Immature natural killer cell (primary cell): ENCODE measurements around the gene DRICH1. TPM values are rescaled to one million over a fixed set of nuclear protein-coding genes. Genes with fewer than 3 reads are reported as not detected.
"Not testable (repeated sequence)": the region's sequence is repeated elsewhere in the genome, so short reads cannot be mapped to it uniquely, and the experiment has no call there.

Experiments
- DNase-seq, 3 donors: peaks; one replicate each; pipeline ENCODE4 v3.0.0; 2022; ENCODE audit warnings: mixed read lengths in 1 of 3
- H3K27ac Mint-ChIP-seq, 6 donors: one replicate each; pipeline ENCODE4 v1.8.0; 2020; ENCODE audit warnings: mixed read lengths in 6 of 6, mild to moderate bottlenecking in 5 of 6, inconsistent platforms in 4 of 6, moderate library complexity in 3 of 6
- H3K27me3 Mint-ChIP-seq, 3 donors: one replicate each; pipeline ENCODE4 v1.8.0; 2020 to 2021; ENCODE audit warnings: low read depth in 3 of 3, mild to moderate bottlenecking in 3 of 3, mixed read lengths in 3 of 3, moderate library complexity in 3 of 3, inconsistent platforms in 1 of 3
- H3K36me3 Mint-ChIP-seq, 3 donors: one replicate each; pipeline ENCODE4 v1.8.0; 2020; ENCODE audit warnings: mixed read lengths in 3 of 3, inconsistent platforms in 2 of 3, mild to moderate bottlenecking in 2 of 3
- H3K4me1 Mint-ChIP-seq, 2 donors: one replicate each; pipeline ENCODE4 v1.8.0; 2020; ENCODE audit warnings: inconsistent platforms in 2 of 2, mild to moderate bottlenecking in 2 of 2, mixed read lengths in 2 of 2, moderate library complexity in 1 of 2
- H3K4me3 Mint-ChIP-seq, 5 donors: one replicate each; pipeline ENCODE4 v1.8.0; 2020; ENCODE audit warnings: mild to moderate bottlenecking in 5 of 5, mixed read lengths in 5 of 5, inconsistent platforms in 3 of 5, moderate library complexity in 3 of 5
- H3K9me3 Mint-ChIP-seq, 6 donors: one replicate each; pipeline ENCODE4 v1.8.0; 2020; ENCODE audit warnings: mild to moderate bottlenecking in 6 of 6, mixed read lengths in 6 of 6, inconsistent platforms in 4 of 6, moderate library complexity in 3 of 6
- polyA plus RNA-seq, 3 donors: library from polyadenylated mRNA; unstranded; fragments of 300-500 nt; fragmentation: Illumina TruSeq; gene quantifications; one replicate each; pipeline ENCODE4 v1.2.3, GENCODE V29; 2021

Gene DRICH1
- polyA plus RNA-seq, 3 donors from 2014 or later, result not detected

DNA sequence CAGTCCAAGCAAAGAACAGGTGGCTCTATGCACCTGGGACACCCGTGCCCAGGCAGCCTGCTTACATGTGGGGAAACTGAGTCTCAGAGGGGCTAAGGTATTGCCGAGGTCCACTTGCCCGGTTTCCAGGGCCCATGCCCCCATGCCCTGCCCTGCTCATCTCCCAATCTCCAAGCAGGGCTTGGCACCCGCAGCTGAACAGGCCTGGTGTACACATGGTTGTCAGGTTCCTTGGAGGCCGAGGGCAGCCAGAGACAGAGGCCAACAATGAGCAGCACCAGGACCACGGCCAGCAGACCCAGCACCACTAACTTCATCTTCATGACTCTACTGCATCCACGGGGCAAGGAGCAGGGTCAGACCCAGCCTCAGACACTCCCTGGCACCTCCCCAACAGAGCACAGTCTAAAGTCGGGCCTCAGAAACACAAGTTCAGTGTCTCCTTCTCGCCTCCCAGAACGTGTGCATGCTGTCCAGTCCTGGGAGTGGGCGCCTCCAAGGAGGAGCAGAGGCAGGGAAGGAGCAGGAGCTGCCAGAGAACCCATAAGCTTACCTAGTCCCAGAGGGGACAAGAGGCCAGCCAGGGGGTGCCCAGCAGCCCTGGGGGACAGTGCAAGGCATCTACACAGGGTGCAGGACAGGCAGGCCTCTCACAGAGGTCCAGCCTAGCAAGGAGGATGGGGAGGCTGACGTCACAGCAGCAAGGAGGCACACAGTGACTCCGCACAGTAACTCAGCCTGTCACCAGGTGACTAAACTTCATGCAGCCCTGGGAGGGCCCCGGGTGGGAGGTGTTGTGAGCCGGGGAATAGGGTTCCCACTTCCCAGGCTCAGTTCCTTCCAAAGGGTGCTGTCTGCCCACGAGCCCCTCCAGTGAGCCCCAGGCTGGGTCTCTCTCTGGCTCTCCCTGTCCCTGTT, 38.5 kb upstream of the DRICH1 start:
- H3K9me3 Mint-ChIP-seq, result no peaks in the 10 kb centered on the region
- H3K27ac Mint-ChIP-seq, result no peak overlapping the region
- peaks cover 0 to 7% (median 3%) of the 10 kb centered on the region in 3 donors for H3K36me3 Mint-ChIP-seq
- H3K4me3 Mint-ChIP-seq, result no peak overlapping the region
- DNase-seq, result no peak
- H3K27me3 Mint-ChIP-seq, result peaks cover 0 to 2% (median 2%) of the 10 kb centered on the region in 3 donors
- H3K4me1 Mint-ChIP-seq, result peaks cover 27 to 36% of the 10 kb centered on the region in 2 donors

DNA sequence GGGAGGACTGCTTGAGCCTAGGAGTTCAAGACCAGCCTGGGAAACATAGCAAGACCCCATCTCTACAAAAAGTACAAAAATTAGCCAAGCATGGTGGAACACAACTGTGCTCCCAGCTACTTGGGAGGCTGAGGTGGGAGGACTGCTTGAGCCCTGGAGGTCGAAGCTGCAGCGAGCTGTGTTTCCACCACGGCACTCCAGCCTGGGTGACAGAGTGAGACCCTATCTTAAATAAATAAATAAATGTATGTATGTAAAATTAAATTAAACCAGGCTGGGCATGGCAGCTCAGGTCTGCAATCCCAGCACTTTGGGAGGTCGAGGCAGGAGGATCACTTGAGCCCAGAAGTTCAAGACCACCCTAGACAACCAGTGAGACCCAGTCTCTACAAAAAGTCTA, 28.3 kb upstream of the DRICH1 start:
- peaks cover 4 to 29% (median 27%) of the 10 kb centered on the region in 3 donors for H3K36me3 Mint-ChIP-seq
- not testable (repeated sequence) for H3K4me3 Mint-ChIP-seq, H3K27ac Mint-ChIP-seq

GRCh38 chr22:23657727-23658126, 25.6 kb upstream of the DRICH1 start:
- DNase-seq, result no peak
- Mint-ChIP-seq H3K36me3 (peaks cover 4 to 27% (median 19%) of the 10 kb centered on the region in 3 donors), H3K27me3 (peaks cover 0 to 2% (median 0%) of the 10 kb centered on the region in 3 donors), H3K9me3 (peaks cover 0 to 2% (median 0%) of the 10 kb centered on the region in 6 donors), H3K4me1 (peaks cover 11 to 13% of the 10 kb centered on the region in 2 donors), H3K4me3 (no peak overlapping the region), H3K27ac (no peak overlapping the region)

More for the DNA sequence above, 28.3 kb upstream of the DRICH1 start:
- peaks cover 12 to 22% of the 10 kb centered on the region in 2 donors for H3K4me1 Mint-ChIP-seq
- DNase-seq, H3K9me3 Mint-ChIP-seq, H3K27me3 Mint-ChIP-seq: not testable (repeated sequence)

DNA sequence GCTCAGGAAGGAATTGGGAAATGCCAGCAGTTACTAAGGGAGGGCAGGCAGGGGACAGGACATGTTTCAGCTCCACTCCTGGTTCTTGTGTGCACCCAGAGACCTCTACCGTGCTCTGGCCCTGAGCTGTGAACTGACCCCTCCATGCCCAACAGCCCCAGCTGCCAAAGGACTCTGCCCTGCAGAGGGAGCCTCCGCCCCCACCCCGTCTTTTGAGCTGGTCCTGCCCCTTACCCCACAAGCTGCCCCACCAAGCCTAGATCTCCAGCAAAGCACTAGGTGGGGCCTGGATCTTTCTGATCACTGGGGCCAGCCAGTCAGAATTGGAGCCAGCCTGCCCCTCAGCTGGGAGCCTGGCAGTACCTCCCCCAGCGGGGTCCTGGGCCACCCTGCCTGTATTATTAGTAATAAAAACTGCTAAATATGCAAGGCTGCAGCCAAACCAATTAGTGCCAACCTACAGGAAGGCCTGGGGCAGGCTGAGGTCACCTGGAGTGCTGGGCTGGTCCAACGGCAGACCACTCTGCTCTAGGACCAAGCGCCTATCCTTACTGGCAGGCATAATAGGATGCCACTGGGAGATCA, 23.9 kb upstream of the DRICH1 start:
- peaks cover 0 to 2% (median 0%) of the 10 kb centered on the region in 3 donors for H3K27me3 Mint-ChIP-seq
- H3K4me1 Mint-ChIP-seq, result no peaks in the 10 kb centered on the region
- DNase-seq, result no peak
- H3K4me3 Mint-ChIP-seq, result no peak overlapping the region
- no peaks in the 10 kb centered on the region for H3K9me3 Mint-ChIP-seq
- peak overlapping the region in 2 of 6 donors; percentile 24 to 57 for H3K27ac Mint-ChIP-seq
- H3K36me3 Mint-ChIP-seq, result peaks cover 4 to 15% (median 7%) of the 10 kb centered on the region in 3 donors

DNA sequence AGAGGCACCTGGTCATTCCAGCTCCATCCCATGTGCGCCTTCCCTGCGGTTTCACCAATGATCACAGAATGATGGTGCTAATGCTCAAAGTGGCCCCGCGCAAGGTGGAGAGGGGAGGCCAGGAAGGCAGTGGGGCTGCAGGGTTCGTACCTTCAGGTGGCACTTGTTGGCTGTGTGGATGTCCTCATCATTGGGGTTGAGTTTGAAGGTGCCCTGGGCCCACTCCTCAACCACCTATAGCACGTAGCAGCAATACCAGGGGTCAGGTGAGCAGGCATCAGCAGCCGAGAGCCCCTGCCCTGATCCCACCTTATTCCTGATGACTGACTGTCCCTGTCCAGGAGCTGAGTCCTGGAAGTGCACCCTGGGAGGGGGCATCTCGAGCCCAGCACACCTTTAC, 20.6 kb upstream of the DRICH1 start:
- H3K27me3 Mint-ChIP-seq, result peaks cover 0 to 4% (median 2%) of the 10 kb centered on the region in 3 donors
- no peak overlapping the region for H3K4me3 Mint-ChIP-seq
- no peak overlapping the region for H3K27ac Mint-ChIP-seq

GRCh38 chr22:23652286-23652685, 20.2 kb upstream of the DRICH1 start:
- no peak for DNase-seq
- no peaks in the 10 kb centered on the region for H3K9me3 Mint-ChIP-seq
- H3K27ac Mint-ChIP-seq, result no peak overlapping the region
- H3K27me3 Mint-ChIP-seq, result peaks cover 0 to 4% (median 2%) of the 10 kb centered on the region in 3 donors
- H3K4me3 Mint-ChIP-seq, result no peak overlapping the region
- no peaks in the 10 kb centered on the region for H3K36me3 Mint-ChIP-seq
- H3K4me1 Mint-ChIP-seq, result no peaks in the 10 kb centered on the region

More for the DNA sequence above, 20.6 kb upstream of the DRICH1 start:
- H3K4me1 Mint-ChIP-seq, result no peaks in the 10 kb centered on the region
- no peaks in the 10 kb centered on the region for H3K9me3 Mint-ChIP-seq
- DNase-seq, result no peak
- peaks cover 0 to under 1% (median 0%) of the 10 kb centered on the region in 3 donors for H3K36me3 Mint-ChIP-seq

DNA sequence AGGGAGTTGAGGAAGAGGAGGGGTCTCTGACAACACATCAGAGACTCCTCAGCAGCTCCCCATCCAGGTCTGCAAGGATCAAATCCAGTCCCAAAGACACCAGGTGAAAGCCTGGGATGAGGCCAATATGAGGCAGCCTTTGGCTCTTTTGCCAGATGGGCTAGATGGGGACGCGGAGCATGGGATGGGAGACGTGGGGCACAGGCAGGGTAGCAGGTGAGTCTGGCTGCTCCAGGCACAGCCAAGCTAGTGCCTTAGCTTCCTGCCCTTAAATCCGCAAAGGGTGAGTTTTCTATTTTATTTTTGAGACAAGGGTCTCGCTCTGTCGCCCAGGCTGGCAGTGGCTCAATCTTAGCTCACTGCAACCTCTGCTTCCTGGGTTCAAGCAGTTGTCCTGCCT, 19.6 kb upstream of the DRICH1 start:
- no peaks in the 10 kb centered on the region for H3K9me3 Mint-ChIP-seq
- no peaks in the 10 kb centered on the region for H3K4me1 Mint-ChIP-seq
- H3K4me3 Mint-ChIP-seq, result no peak overlapping the region
- DNase-seq, result no peak
- peaks cover 0 to 4% (median 2%) of the 10 kb centered on the region in 3 donors for H3K27me3 Mint-ChIP-seq
- no peaks in the 10 kb centered on the region for H3K36me3 Mint-ChIP-seq
- H3K27ac Mint-ChIP-seq, result no peak overlapping the region

- no peaks in the 10 kb centered on the region for H3K4me1 Mint-ChIP-seq
- H3K27ac Mint-ChIP-seq, result no peak overlapping the region
- H3K36me3 Mint-ChIP-seq, result peaks cover 0 to 5% (median 0%) of the 10 kb centered on the region in 3 donors
- H3K27me3 Mint-ChIP-seq, result peaks cover 0 to 4% (median 0%) of the 10 kb centered on the region in 3 donors
- DNase-seq, result no peak
- no peaks in the 10 kb centered on the region for H3K9me3 Mint-ChIP-seq
- H3K4me3 Mint-ChIP-seq, result no peak overlapping the region
These were observed 17.0 kb upstream of the DRICH1 start for GRCh38 chr22:23649071-23649501.

- not testable (repeated sequence) for H3K4me3 Mint-ChIP-seq, H3K27me3 Mint-ChIP-seq, H3K27ac Mint-ChIP-seq, H3K36me3 Mint-ChIP-seq, DNase-seq, H3K4me1 Mint-ChIP-seq, H3K9me3 Mint-ChIP-seq
These were observed 14.4 kb upstream of the DRICH1 start for GRCh38 chr22:23646526-23646925.

DNA sequence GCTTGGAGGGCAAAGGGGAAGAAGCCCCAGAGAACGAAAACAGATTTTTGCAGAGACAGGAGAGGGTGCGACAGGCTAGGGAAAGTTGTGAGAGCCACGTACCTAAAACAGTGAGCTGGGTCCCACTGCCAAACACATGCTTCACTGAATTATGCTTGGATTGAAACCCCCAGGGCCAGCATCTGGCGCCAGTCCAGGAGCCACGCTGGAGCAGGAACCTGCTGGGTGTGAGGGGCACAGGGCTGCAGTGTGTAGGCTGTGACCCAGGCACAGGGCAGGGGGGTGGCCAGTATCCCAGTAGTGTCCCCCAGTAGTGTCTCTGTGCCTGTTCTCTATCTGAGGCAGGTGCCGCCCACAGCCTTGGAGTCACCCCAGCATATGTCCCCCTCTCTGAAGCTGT, 8.1 kb upstream of the DRICH1 start:
- not testable (repeated sequence) for H3K27me3 Mint-ChIP-seq, H3K4me1 Mint-ChIP-seq, H3K9me3 Mint-ChIP-seq, H3K27ac Mint-ChIP-seq, H3K4me3 Mint-ChIP-seq, DNase-seq
- peaks cover 0 to 32% (median 21%) of the 10 kb centered on the region in 3 donors for H3K36me3 Mint-ChIP-seq

DNA sequence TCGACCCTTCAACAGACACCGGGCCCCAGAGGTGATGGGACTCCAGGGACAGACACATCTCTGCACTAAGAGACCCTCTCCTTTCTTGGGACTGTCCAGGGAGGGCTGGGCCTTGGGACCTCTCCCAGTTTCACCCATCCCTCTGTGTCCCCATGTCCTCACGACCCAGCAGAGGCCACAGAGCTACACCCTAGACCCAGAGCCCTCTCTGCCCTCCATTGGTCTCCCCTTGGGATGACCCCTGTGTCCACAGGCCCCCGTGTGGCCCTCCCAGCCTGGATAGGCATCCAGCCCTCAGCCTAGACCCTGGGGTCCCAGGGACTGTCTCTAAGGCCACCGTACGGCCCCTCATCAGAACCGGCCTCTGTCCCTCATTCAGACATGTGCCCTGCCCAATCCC, 7.5 kb upstream of the DRICH1 start:
- no peak overlapping the region for H3K27ac Mint-ChIP-seq
- H3K4me3 Mint-ChIP-seq, result no peak overlapping the region
- no peaks in the 10 kb centered on the region for H3K4me1 Mint-ChIP-seq
- no peaks in the 10 kb centered on the region for H3K9me3 Mint-ChIP-seq
- H3K27me3 Mint-ChIP-seq, result no peaks in the 10 kb centered on the region
- H3K36me3 Mint-ChIP-seq, result peaks cover 0 to 30% (median 21%) of the 10 kb centered on the region in 3 donors
- DNase-seq, result no peak

- Mint-ChIP-seq H3K36me3 (peaks cover 0 to 27% (median 24%) of the 10 kb centered on the region in 3 donors), H3K27me3 (no peaks in the 10 kb centered on the region), H3K4me1 (no peaks in the 10 kb centered on the region), H3K9me3 (no peaks in the 10 kb centered on the region), H3K4me3 (no peak overlapping the region), H3K27ac (no peak overlapping the region)
- no peak for DNase-seq
These were observed 6.5 kb upstream of the DRICH1 start for GRCh38 chr22:23638611-23639010.

DNA sequence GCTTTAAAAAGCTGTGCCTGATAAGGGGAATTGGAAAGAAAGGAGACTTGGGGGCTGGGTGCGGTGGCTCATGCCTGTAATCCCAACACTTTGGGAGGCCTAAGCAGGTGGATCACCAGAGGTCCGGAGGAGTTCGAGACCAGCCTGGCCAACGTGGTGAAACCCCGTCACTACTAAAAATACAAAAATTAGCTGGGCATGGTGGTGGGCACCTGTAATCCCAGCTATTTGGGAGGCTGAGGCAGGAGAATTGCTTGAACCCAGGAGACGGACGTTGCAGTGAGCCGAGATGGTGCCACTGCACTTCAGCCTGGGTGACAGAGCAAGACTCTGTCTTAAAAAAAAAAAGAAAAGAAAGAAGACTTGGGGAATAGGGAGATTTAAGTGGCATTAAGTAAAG, 3.2 kb upstream of the DRICH1 start:
- not testable (repeated sequence) for H3K27ac Mint-ChIP-seq, DNase-seq, H3K27me3 Mint-ChIP-seq, H3K4me1 Mint-ChIP-seq, H3K9me3 Mint-ChIP-seq, H3K4me3 Mint-ChIP-seq
- H3K36me3 Mint-ChIP-seq, result peaks cover 0 to 24% (median 24%) of the 10 kb centered on the region in 3 donors

GRCh38 chr22:23628056-23628743, 3.9 kb downstream of the DRICH1 start:
- H3K27me3 Mint-ChIP-seq, DNase-seq, H3K4me1 Mint-ChIP-seq, H3K9me3 Mint-ChIP-seq, H3K4me3 Mint-ChIP-seq: not testable (repeated sequence)
- peak overlapping the region in 1 of 6 donors; percentile 46 for H3K27ac Mint-ChIP-seq
- peaks cover 3 to 15% (median 6%) of the 10 kb centered on the region in 3 donors for H3K36me3 Mint-ChIP-seq
